ES-I3 (cell line): ENCODE measurements around the gene ARSK.

Experiments
- H3K36me3 ChIP-seq: 2 replicates; pipeline ENCODE4 v1.6.1; 2013; ENCODE audit warnings: mild to moderate bottlenecking, low read length, control low read depth, moderate library complexity; ENCODE audit not compliant: insufficient read depth
- H3K4me1 ChIP-seq: 2 replicates; pipeline ENCODE4 v1.6.1; 2013; ENCODE audit warnings: mild to moderate bottlenecking, control low read depth, low read length; ENCODE audit not compliant: insufficient read depth
- H3K9ac ChIP-seq: 2 replicates; pipeline ENCODE4 v1.6.1; 2013; ENCODE audit warnings: low read depth, mild to moderate bottlenecking, low read length, moderate library complexity
- H3K9me3 ChIP-seq: 2 replicates; pipeline ENCODE4 v1.6.1; 2013; ENCODE audit warnings: mild to moderate bottlenecking, low read length, moderate library complexity; ENCODE audit not compliant: control insufficient read depth, insufficient read depth

ARSK gene

DNA sequence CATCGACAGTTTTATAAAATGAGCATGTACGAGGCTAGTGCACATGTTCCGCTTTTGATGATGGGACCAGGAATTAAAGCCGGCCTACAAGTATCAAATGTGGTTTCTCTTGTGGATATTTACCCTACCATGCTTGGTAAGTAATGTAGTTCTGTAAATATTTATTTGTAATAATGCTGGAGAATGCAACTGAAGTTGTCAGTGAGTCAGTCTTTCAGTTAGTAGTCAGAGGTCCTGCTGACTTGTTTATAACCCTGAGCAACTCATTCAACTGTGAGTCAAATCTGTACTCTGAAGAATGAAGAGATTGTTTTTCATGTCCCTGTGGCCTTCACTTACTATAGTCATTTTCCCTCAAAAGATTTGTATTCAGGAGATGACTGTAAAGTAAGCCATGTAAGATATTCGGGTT, 36.6 kb downstream of the ARSK start:
- H3K4me1 ChIP-seq: peaks cover 6% of the 10 kb centered on the region; the same call in 1 of the 2 replicates
- no peak overlapping the region for H3K9ac ChIP-seq
- no peaks in the 10 kb centered on the region; the same call in 1 of the 2 replicates for H3K36me3 ChIP-seq
- H3K9me3 ChIP-seq: no peaks in the 10 kb centered on the region

GRCh38 chr5:95595289-95595931, 40.5 kb downstream of the ARSK start:
- no peak overlapping the region for H3K9ac ChIP-seq
- 0 out of 2 replicates have a peak, but pooled peaks cover 4% of the 10 kb centered on the region for H3K4me1 ChIP-seq
- no peaks in the 10 kb centered on the region for H3K9me3 ChIP-seq
- H3K36me3 ChIP-seq: no peaks in the 10 kb centered on the region; the same call in 1 of the 2 replicates

DNA sequence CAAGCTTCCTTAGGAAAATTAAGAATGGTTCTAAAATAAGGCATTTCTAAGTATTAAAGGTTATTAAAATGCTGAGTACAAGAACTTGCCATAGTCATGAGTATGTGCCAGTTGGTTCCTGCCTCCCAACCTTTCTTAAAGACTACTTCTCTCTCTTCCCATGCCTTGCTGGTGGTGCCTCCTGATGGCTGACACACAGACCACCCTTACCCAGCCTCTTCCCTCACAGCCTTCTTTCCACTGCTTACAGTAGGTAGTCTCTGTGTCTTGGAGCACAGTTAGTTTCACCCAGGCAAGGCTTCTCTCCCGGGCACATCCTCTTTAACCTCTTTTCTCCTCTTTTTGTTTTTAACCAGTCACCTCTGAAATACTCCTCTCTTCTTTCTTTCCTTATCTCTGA, 44.4 kb downstream of the ARSK start:
- H3K4me1 ChIP-seq: no peaks in the 10 kb centered on the region

GRCh38 chr5:95600557-95600956, 45.7 kb downstream of the ARSK start:
- Histone ChIP-seq H3K9me3 (no peaks in the 10 kb centered on the region), H3K4me1 (no peaks in the 10 kb centered on the region), H3K36me3 (no peaks in the 10 kb centered on the region), H3K9ac (no peak overlapping the region)

More for the DNA sequence above, 44.4 kb downstream of the ARSK start:
- H3K9me3 ChIP-seq: no peaks in the 10 kb centered on the region
- H3K9ac ChIP-seq: no peak overlapping the region
- no peaks in the 10 kb centered on the region for H3K36me3 ChIP-seq

- Histone ChIP-seq H3K36me3 (no peaks in the 10 kb centered on the region), H3K4me1 (no peaks in the 10 kb centered on the region)
These were observed 50.9 kb downstream of the ARSK start for GRCh38 chr5:95605786-95606185.

DNA sequence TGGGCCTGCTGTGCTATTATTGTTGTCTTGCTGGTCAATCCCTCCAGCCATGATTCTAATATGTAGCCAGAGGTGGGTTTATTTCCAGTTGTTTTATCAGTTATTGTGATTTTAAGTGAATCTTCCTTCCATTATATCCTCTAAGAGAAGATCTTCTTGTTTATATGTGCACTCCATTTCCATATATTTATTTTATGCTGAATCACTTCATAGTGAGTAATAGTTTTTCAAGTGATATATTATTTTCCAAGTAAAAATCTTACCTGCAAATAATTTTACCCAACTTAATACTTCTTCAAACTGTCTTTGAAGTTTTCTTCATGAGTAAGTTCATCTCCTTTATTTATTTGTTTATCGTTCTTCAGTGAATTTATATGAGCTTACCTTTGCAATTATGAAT, 51.5 kb downstream of the ARSK start:
- Histone ChIP-seq H3K9me3 (no peaks in the 10 kb centered on the region), H3K36me3 (no peaks in the 10 kb centered on the region), H3K9ac (no peak overlapping the region), H3K4me1 (no peaks in the 10 kb centered on the region)

More at GRCh38 chr5:95605786-95606185, 50.9 kb downstream of the ARSK start:
- no peak overlapping the region for H3K9ac ChIP-seq
- no peaks in the 10 kb centered on the region for H3K9me3 ChIP-seq

GRCh38 chr5:95609711-95610110, 54.8 kb downstream of the ARSK start:
- no peaks in the 10 kb centered on the region for H3K36me3 ChIP-seq
- no peak overlapping the region for H3K9ac ChIP-seq
- no peaks in the 10 kb centered on the region; the same call in 1 of the 2 replicates for H3K9me3 ChIP-seq
- no peaks in the 10 kb centered on the region for H3K4me1 ChIP-seq

- Histone ChIP-seq H3K9me3 (no peaks in the 10 kb centered on the region; the same call in 1 of the 2 replicates), H3K36me3 (no peaks in the 10 kb centered on the region), H3K9ac (no peak overlapping the region), H3K4me1 (no peaks in the 10 kb centered on the region)
These were observed 55.6 kb downstream of the ARSK start for GRCh38 chr5:95610546-95610945.

GRCh38 chr5:95611396-95611795, 56.5 kb downstream of the ARSK start:
- no peaks in the 10 kb centered on the region for H3K4me1 ChIP-seq
- no peaks in the 10 kb centered on the region for H3K36me3 ChIP-seq
- no peak overlapping the region for H3K9ac ChIP-seq
- H3K9me3 ChIP-seq: no peaks in the 10 kb centered on the region; the same call in 1 of the 2 replicates

GRCh38 chr5:95613514-95613913, 58.6 kb downstream of the ARSK start:
- Histone ChIP-seq H3K9me3 (no peaks in the 10 kb centered on the region; the same call in 1 of the 2 replicates), H3K36me3 (no peaks in the 10 kb centered on the region), H3K9ac (no peak overlapping the region), H3K4me1 (no peaks in the 10 kb centered on the region)

- Histone ChIP-seq H3K36me3 (no peaks in the 10 kb centered on the region), H3K9ac (no peak overlapping the region), H3K9me3 (no peaks in the 10 kb centered on the region; the same call in 1 of the 2 replicates), H3K4me1 (no peaks in the 10 kb centered on the region)
These were observed 60.2 kb downstream of the ARSK start for GRCh38 chr5:95615164-95615467.

DNA sequence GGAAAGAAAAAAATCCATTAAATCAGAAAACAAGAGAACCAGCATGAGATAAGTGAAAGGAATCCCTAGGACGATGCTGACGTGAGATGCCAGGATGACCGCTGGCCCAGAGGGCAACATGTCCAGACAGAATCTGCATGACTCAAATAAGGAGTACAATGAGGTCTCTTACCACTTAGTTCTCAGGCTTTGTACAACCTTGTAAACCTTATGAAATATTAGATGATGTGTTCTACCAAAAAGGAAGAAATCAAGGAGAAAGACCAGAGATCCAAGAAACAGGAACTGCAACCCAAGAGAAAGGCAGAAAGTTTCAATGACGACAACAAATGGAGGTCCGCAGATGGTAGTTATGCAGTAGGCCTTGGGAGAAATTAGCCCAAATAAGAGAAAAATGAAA, 62.2 kb downstream of the ARSK start:
- no peaks in the 10 kb centered on the region for H3K4me1 ChIP-seq
- H3K9me3 ChIP-seq: no peaks in the 10 kb centered on the region; the same call in 1 of the 2 replicates
- no peak overlapping the region for H3K9ac ChIP-seq
- H3K36me3 ChIP-seq: no peaks in the 10 kb centered on the region

GRCh38 chr5:95619096-95619495, 64.2 kb downstream of the ARSK start:
- no peaks in the 10 kb centered on the region for H3K4me1 ChIP-seq
- H3K9me3 ChIP-seq: no peaks in the 10 kb centered on the region
- no peaks in the 10 kb centered on the region for H3K36me3 ChIP-seq
- no peak overlapping the region for H3K9ac ChIP-seq

- no peaks in the 10 kb centered on the region for H3K36me3 ChIP-seq
- H3K9ac ChIP-seq: peak overlapping the region; percentile 50; the same call in 1 of the 2 replicates
- H3K4me1 ChIP-seq: no peaks in the 10 kb centered on the region
- H3K9me3 ChIP-seq: no peaks in the 10 kb centered on the region
These were observed 64.7 kb downstream of the ARSK start for GRCh38 chr5:95619514-95620029.

DNA sequence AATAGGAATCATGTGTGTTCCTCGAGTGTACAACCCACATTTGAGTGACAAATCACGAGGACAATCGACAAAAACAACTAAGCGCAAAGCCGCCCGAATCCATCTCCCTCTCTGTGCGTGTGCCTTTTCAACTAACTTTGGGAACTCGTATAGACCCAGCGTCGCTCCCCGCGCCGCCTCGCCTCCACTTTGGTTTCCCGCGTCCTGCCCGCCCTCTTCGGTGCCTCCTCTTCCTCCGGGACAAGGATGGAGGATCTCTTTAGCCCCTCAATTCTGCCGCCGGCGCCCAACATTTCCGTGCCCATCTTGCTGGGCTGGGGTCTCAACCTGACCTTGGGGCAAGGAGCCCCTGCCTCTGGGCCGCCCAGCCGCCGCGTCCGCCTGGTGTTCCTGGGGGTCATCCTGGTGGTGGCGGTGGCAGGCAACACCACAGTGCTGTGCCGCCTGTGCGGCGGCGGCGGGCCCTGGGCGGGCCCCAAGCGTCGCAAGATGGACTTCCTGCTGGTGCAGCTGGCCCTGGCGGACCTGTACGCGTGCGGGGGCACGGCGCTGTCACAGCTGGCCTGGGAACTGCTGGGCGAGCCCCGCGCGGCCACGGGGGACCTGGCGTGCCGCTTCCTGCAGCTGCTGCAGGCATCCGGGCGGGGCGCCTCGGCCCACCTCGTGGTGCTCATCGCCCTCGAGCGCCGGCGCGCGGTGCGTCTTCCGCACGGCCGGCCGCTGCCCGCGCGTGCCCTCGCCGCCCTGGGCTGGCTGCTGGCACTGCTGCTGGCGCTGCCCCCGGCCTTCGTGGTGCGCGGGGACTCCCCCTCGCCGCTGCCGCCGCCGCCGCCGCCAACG, 65.3 kb downstream of the ARSK start, which contains the start of gene GPR150:
Gene GPR150 (plus strand): TSS at position 58 of the 840 bp plus-strand sequence. CDS start 189 bp downstream, at position 247.
- H3K36me3 ChIP-seq: no peaks in the 10 kb centered on the region
- H3K9ac ChIP-seq: peak within 1 kb of the TSS; percentile 50
- H3K4me1 ChIP-seq: no peaks in the 10 kb centered on the region
- H3K9me3 ChIP-seq: no peaks in the 10 kb centered on the region
